ENCODE data around the gene CA10. TPM values are rescaled to one million over a fixed set of nuclear protein-coding genes. Genes with fewer than 3 reads are reported as not detected.

Gene CA10
- total RNA-seq, 2 donors from 2014 or later = not detected

GRCh38 chr17:51937264-51937663 lies 221.2 kb downstream of the CA10 start:
- Mint-ChIP-seq H3K4me3 (no peak overlapping the region), H3K27ac (no peak overlapping the region), H3K9me3 (peaks cover 2% of the 10 kb centered on the region), H3K4me1 (ENCODE audit: low read depth in 2 of 2) (no peaks in the 10 kb centered on the region), H3K36me3 (no peaks in the 10 kb centered on the region), H3K27me3 (peaks cover 0 to 12% of the 10 kb centered on the region in 2 donors)
- no peak for DNase-seq (ENCODE audit: low spot score)
- no peak for ATAC-seq

- Mint-ChIP-seq H3K27ac (no peak overlapping the region), H3K4me3 (no peak overlapping the region), H3K36me3 (no peaks in the 10 kb centered on the region), H3K4me1 (ENCODE audit: low read depth in 2 of 2) (no peaks in the 10 kb centered on the region), H3K27me3 (peaks cover 0 to 12% of the 10 kb centered on the region in 2 donors), H3K9me3 (peaks cover 7% of the 10 kb centered on the region)
- DNase-seq (ENCODE audit: low spot score) (no peak), ATAC-seq (no peak)
Observed at GRCh38 chr17:51935477-51935876, 223.0 kb downstream of the CA10 start.

- no peak overlapping the region for H3K4me3 Mint-ChIP-seq
- H3K4me1 Mint-ChIP-seq (ENCODE audit: low read depth in 2 of 2) = no peaks in the 10 kb centered on the region
- peaks cover 7% of the 10 kb centered on the region for H3K9me3 Mint-ChIP-seq
- H3K36me3 Mint-ChIP-seq = no peaks in the 10 kb centered on the region
- H3K27ac Mint-ChIP-seq = no peak overlapping the region
- ATAC-seq (no peak), DNase-seq (ENCODE audit: low spot score) (no peak)
- H3K27me3 Mint-ChIP-seq = peaks cover 0 to 23% of the 10 kb centered on the region in 2 donors
Observed at GRCh38 chr17:51933647-51934046, 224.9 kb downstream of the CA10 start.

- Mint-ChIP-seq H3K9me3 (peaks cover 3% of the 10 kb centered on the region), H3K27ac (no peak overlapping the region), H3K4me1 (ENCODE audit: low read depth in 2 of 2) (no peaks in the 10 kb centered on the region), H3K36me3 (no peaks in the 10 kb centered on the region), H3K27me3 (peaks cover 5 to 22% of the 10 kb centered on the region in 2 donors), H3K4me3 (no peak overlapping the region)
- no peak for DNase-seq (ENCODE audit: low spot score)
- ATAC-seq = no peak
Observed at GRCh38 chr17:51926448-51926847, 232.1 kb downstream of the CA10 start.

GRCh38 chr17:51921500-51921899 lies 237.0 kb downstream of the CA10 start:
- no peak overlapping the region for H3K4me3 Mint-ChIP-seq
- peaks cover 5 to 24% of the 10 kb centered on the region in 2 donors for H3K27me3 Mint-ChIP-seq
- no peak for ATAC-seq

GRCh38 chr17:51914577-51914976 lies 243.9 kb downstream of the CA10 start:
- Mint-ChIP-seq H3K4me3 (no peak overlapping the region), H3K4me1 (ENCODE audit: low read depth in 2 of 2) (no peaks in the 10 kb centered on the region), H3K36me3 (no peaks in the 10 kb centered on the region), H3K9me3 (peaks cover 6% of the 10 kb centered on the region), H3K27me3 (peaks cover 0 to 6% of the 10 kb centered on the region in 2 donors), H3K27ac (no peak overlapping the region)
- DNase-seq (ENCODE audit: low spot score) (no peak), ATAC-seq (no peak)

More at GRCh38 chr17:51921500-51921899, 237.0 kb downstream of the CA10 start:
- Mint-ChIP-seq H3K36me3 (no peaks in the 10 kb centered on the region), H3K9me3 (no peaks in the 10 kb centered on the region), H3K27ac (no peak overlapping the region), H3K4me1 (ENCODE audit: low read depth in 2 of 2) (no peaks in the 10 kb centered on the region)
- no peak for DNase-seq (ENCODE audit: low spot score)

GRCh38 chr17:51913491-51914205 lies 244.9 kb downstream of the CA10 start:
- no peaks in the 10 kb centered on the region for H3K36me3 Mint-ChIP-seq
- no peak overlapping the region for H3K27ac Mint-ChIP-seq
- peaks cover 6% of the 10 kb centered on the region for H3K9me3 Mint-ChIP-seq
- no peak for ATAC-seq
- no peak overlapping the region for H3K4me3 Mint-ChIP-seq
- H3K4me1 Mint-ChIP-seq (ENCODE audit: low read depth in 2 of 2) = no peaks in the 10 kb centered on the region
- peaks cover 0 to 6% of the 10 kb centered on the region in 2 donors for H3K27me3 Mint-ChIP-seq
- DNase-seq (ENCODE audit: low spot score) = no peak

- H3K4me1 Mint-ChIP-seq (ENCODE audit: low read depth in 2 of 2) = no peaks in the 10 kb centered on the region
- peaks cover 6% of the 10 kb centered on the region for H3K9me3 Mint-ChIP-seq
- DNase-seq (ENCODE audit: low spot score) (no peak), ATAC-seq (no peak)
- H3K4me3 Mint-ChIP-seq = no peak overlapping the region
- H3K27me3 Mint-ChIP-seq = peaks cover 0 to 6% of the 10 kb centered on the region in 2 donors
- no peaks in the 10 kb centered on the region for H3K36me3 Mint-ChIP-seq
- no peak overlapping the region for H3K27ac Mint-ChIP-seq
Observed at GRCh38 chr17:51912939-51913338, 245.6 kb downstream of the CA10 start.

- Mint-ChIP-seq H3K4me3 (no peak overlapping the region), H3K27me3 (peaks cover 0 to 6% of the 10 kb centered on the region in 2 donors), H3K36me3 (no peaks in the 10 kb centered on the region), H3K9me3 (peaks cover 6% of the 10 kb centered on the region), H3K4me1 (ENCODE audit: low read depth in 2 of 2) (no peaks in the 10 kb centered on the region), H3K27ac (no peak overlapping the region)
- ATAC-seq = no peak
- DNase-seq (ENCODE audit: low spot score) = no peak
Observed at GRCh38 chr17:51911237-51911636, 247.3 kb downstream of the CA10 start.

- no peak overlapping the region for H3K27ac Mint-ChIP-seq
- no peak overlapping the region for H3K4me3 Mint-ChIP-seq
- no peaks in the 10 kb centered on the region for H3K4me1 Mint-ChIP-seq (ENCODE audit: low read depth in 2 of 2)
- no peaks in the 10 kb centered on the region for H3K36me3 Mint-ChIP-seq
- no peaks in the 10 kb centered on the region for H3K27me3 Mint-ChIP-seq
- no peak for ATAC-seq
- H3K9me3 Mint-ChIP-seq = peaks cover 6% of the 10 kb centered on the region
- DNase-seq (ENCODE audit: low spot score) = no peak
Observed at GRCh38 chr17:51909971-51910370, 248.5 kb downstream of the CA10 start.

DNA sequence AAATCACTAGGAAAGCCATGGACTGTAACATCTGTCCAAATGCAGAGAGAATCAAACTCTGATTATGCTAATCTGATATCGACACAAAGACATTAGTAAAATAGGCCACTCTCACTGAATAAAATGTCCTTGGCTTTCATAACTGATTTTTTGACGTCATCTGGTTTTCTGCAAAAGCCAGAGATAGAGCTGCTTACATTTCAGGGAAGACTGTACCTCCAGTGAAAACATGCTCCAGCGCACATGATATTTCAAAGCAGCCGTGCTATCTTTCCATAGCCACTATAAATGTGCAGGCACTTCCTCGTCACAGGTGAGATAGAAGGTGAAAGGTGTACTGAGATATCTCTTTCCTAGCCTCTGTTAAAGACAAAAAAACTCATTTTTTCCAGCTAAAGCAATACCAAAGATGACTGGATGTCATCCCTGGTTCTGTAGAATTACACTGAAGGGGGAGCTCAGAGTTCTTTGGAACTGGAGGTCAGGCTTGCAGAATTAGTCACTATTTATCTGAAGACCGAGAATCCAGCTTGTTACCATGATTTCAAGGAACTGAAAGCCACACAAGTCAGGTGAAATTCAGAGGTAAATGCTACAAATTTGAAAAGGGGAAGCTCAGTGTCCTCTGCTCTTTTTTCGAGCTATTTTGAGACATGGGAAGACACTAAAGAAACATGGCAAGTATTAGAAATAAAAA lies 249.5 kb downstream of the CA10 start:
- ATAC-seq (no peak), DNase-seq (ENCODE audit: low spot score) (no peak)
- H3K27ac Mint-ChIP-seq = no peak overlapping the region
- no peaks in the 10 kb centered on the region for H3K36me3 Mint-ChIP-seq
- no peaks in the 10 kb centered on the region for H3K27me3 Mint-ChIP-seq
- H3K4me1 Mint-ChIP-seq (ENCODE audit: low read depth in 2 of 2) = no peaks in the 10 kb centered on the region
- no peak overlapping the region for H3K4me3 Mint-ChIP-seq
- peaks cover 6% of the 10 kb centered on the region for H3K9me3 Mint-ChIP-seq

DNA sequence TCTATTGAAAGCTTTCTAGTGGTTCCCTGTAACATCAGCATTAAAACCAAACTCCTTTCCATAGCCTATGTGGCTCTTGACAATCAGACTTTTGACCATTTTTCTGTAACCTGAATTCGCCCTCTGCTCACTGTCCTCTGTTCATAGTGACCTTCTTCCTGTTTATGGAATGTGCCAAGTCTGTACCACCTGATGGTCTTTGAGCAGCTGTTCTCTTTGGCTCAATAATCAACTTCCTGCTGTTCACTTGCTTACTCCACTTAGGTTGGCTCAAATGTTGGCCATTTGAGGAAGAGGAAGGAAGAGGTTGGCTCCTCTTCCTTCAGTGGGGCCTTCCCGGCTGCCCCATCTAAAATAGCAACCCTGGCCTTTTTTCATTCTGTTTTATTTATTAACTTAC lies 251.5 kb downstream of the CA10 start:
- Mint-ChIP-seq H3K4me1 (ENCODE audit: low read depth in 2 of 2) (no peaks in the 10 kb centered on the region), H3K27me3 (no peaks in the 10 kb centered on the region), H3K36me3 (no peaks in the 10 kb centered on the region), H3K4me3 (no peak overlapping the region), H3K27ac (no peak overlapping the region), H3K9me3 (peaks cover 3% of the 10 kb centered on the region)
- DNase-seq (ENCODE audit: low spot score) = no peak
- no peak for ATAC-seq

- no peak for ATAC-seq
- H3K27me3 Mint-ChIP-seq = no peaks in the 10 kb centered on the region
- no peaks in the 10 kb centered on the region for H3K9me3 Mint-ChIP-seq
- H3K4me3 Mint-ChIP-seq = no peak overlapping the region
- no peak for DNase-seq (ENCODE audit: low spot score)
- H3K4me1 Mint-ChIP-seq (ENCODE audit: low read depth in 2 of 2) = no peaks in the 10 kb centered on the region
- H3K36me3 Mint-ChIP-seq = no peaks in the 10 kb centered on the region
- no peak overlapping the region for H3K27ac Mint-ChIP-seq
Observed at GRCh38 chr17:51904379-51904778, 254.1 kb downstream of the CA10 start.

DNA sequence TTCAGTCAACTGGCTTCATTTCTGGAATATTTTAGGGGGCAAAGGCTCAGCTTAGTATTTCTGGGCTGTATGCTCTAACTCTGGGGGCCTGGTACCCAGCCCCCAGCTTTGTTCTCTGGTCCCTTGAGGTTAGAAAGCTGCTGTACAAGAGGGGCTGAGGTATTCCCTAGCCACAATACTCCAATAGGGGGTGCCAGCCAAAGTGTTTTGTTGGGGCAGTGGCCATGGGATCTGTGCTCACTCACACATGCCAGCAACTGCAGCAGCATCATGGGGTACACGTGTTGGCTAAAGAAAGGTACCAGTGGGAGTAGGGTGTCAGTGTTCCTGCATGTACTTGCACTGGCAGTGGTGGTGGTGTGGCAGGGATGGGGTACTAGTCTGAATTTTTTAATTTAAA lies 257.3 kb downstream of the CA10 start:
- no peak overlapping the region for H3K4me3 Mint-ChIP-seq
- H3K36me3 Mint-ChIP-seq = no peaks in the 10 kb centered on the region
- H3K9me3 Mint-ChIP-seq = peaks cover 4% of the 10 kb centered on the region
- H3K27ac Mint-ChIP-seq = no peak overlapping the region
- ATAC-seq = no peak
- DNase-seq (ENCODE audit: low spot score) = no peak
- no peaks in the 10 kb centered on the region for H3K4me1 Mint-ChIP-seq (ENCODE audit: low read depth in 2 of 2)
- peaks cover 3 to 8% of the 10 kb centered on the region in 2 donors for H3K27me3 Mint-ChIP-seq

Data from natural killer cell treated with Interleukin-12 subunit alpha and Interleukin-12 subunit beta and Interleukin-15 and Interleukin-18, amount 100 ng/mL, for 72 hours (primary cell).